GM12878 (cell line): ENCODE results near the gene CTNNA3. TPM values are rescaled to one million over a fixed set of nuclear protein-coding genes. Genes with fewer than 3 reads are reported as not detected.

Experiments used
- ATAC-seq: fragments of 200-7000 bp; cut with Tn5 transposase; 3 replicates; pipeline ENCODE4 v1.9.1; 2020; ENCODE audit warnings: mild to moderate bottlenecking, moderate library complexity
- BruUV-seq: library from RNA; stranded (reverse); fragments of 400-500 nt; replicated peaks from 2 replicates; lab custom pipeline; 2021; lab: Mats Ljungman, UMichigan
- CTCF ChIA-PET: fragments of 300-600 bp; sonication (Branson Sonifier 250); formaldehyde crosslinking; extraction: SDS; loops from one replicate; lab custom pipeline; 2021; ENCODE audit warnings: inconsistent platforms; lab: Yijun Ruan, JAX
- POLR2A ChIA-PET: fragments of 350-600 bp; formaldehyde crosslinking; extraction: SDS; loops from one replicate; lab custom pipeline; 2021; ENCODE audit warnings: inconsistent platforms; lab: Charles Lee
- RAD21 ChIA-PET: fragments of 300-600 bp; sonication (Branson Sonifier 250); formaldehyde crosslinking; loops from one replicate; lab custom pipeline; 2023; ENCODE audit warnings: antibody characterized with exemption; ENCODE audit not compliant: unreplicated experiment; lab: Charles Lee
- SMC1A ChIA-PET: fragments of 300-600 bp; sonication (Branson Sonifier 250); formaldehyde crosslinking; loops from one replicate; lab custom pipeline; 2023; ENCODE audit not compliant: unreplicated experiment, uncharacterized antibody; lab: Charles Lee
- DNase-seq: peaks from one replicate; pipeline ENCODE4 v3.0.0-alpha.2; 2011; ENCODE audit warnings: low read depth, low spot score
- FAIRE-seq: peaks from 3 replicates; lab custom pipeline; 2011; peaks lifted over from hg19 to GRCh38; lab: Jason Lieb, UNC
- H2AFZ ChIP-seq: 2 replicates; pipeline ENCODE4 v1.6.0; 2011; ENCODE audit warnings: low read depth, low read length, control low read depth; ENCODE audit not compliant: control insufficient read depth
- H3K27ac ChIP-seq: 2 replicates; pipeline ENCODE4 v1.5.1; 2011; ENCODE audit warnings: control low read depth; ENCODE audit not compliant: control insufficient read depth, insufficient read depth
- H3K27me3 ChIP-seq, 2 experiments: replicated peaks in 1 of 2; 2 replicates each; pipeline versions ENCODE4 v1.6.0 to v1.6.1; 2011; ENCODE audit warnings: low read length in 1 of 2; ENCODE audit not compliant: control insufficient read depth in 2 of 2, insufficient read depth in 2 of 2
- H3K36me3 ChIP-seq, 2 experiments: 2 replicates each; pipeline ENCODE4 v1.5.1; 2011; ENCODE audit warnings: low read length in 1 of 2; ENCODE audit not compliant: control insufficient read depth in 2 of 2, insufficient read depth in 2 of 2
- H3K4me1 ChIP-seq: 2 replicates; pipeline ENCODE4 v1.6.1; 2011; ENCODE audit warnings: mild to moderate bottlenecking, low read length, moderate library complexity, mixed read lengths; ENCODE audit not compliant: control insufficient read depth, insufficient read depth
- H3K4me2 ChIP-seq: 2 replicates; pipeline ENCODE4 v1.6.0; 2011; ENCODE audit warnings: control low read depth; ENCODE audit not compliant: control insufficient read depth, insufficient read depth
- H3K4me3 ChIP-seq: fragments of 200-600 bp; sonication (generic); 2 replicates; pipeline ENCODE4 v1.5.1; 2016
- H3K79me2 ChIP-seq: 2 replicates; pipeline ENCODE4 v1.6.0; 2011; ENCODE audit warnings: low read length; ENCODE audit not compliant: control insufficient read depth, insufficient read depth
- H3K9ac ChIP-seq: 2 replicates; pipeline ENCODE4 v1.8.0; 2011; ENCODE audit warnings: low read length, control low read depth, mixed read lengths; ENCODE audit not compliant: control insufficient read depth, insufficient read depth
- H3K9me3 ChIP-seq: replicated peaks from 3 replicates; pipeline ENCODE4 v1.5.1; 2011; ENCODE audit warnings: mild to moderate bottlenecking, low read length; ENCODE audit not compliant: control insufficient read depth, insufficient read depth
- H4K20me1 ChIP-seq: 2 replicates; pipeline ENCODE4 v1.6.0; 2011; ENCODE audit not compliant: control insufficient read depth, insufficient read depth
- BACH1 ChIP-seq: fragments of 450-650 bp; IDR thresholded peaks from 2 replicates; pipeline ENCODE4 v1.6.1; 2017; ENCODE audit warnings: mild to moderate bottlenecking, borderline replicate concordance
- EGR1 ChIP-seq, 2 experiments: IDR thresholded peaks; 1 replicate in 1 of 2; 2 replicates in 1 of 2; pipeline ENCODE4 v1.6.1; 2011 to 2012; ENCODE audit warnings: low read depth in 2 of 2, low read length in 2 of 2, borderline replicate concordance in 1 of 2, mild to moderate bottlenecking in 1 of 2, moderate library complexity in 1 of 2
- HCFC1 ChIP-seq: fragments of 150-350 bp; IDR thresholded peaks from 2 replicates; pipeline ENCODE4 v1.6.1; 2014; ENCODE audit warnings: low read length
- HDAC6 ChIP-seq: fragments of 200-600 bp; sonication (generic); IDR thresholded peaks from one replicate; pipeline ENCODE4 v1.8.0; 2017; ENCODE audit warnings: antibody characterized with exemption; ENCODE audit not compliant: unreplicated experiment
- IKZF1 ChIP-seq: fragments of 450-650 bp; conservative IDR thresholded peaks from 2 replicates; pipeline ENCODE4 v1.6.1; 2017; ENCODE audit warnings: antibody characterized with exemption, mild to moderate bottlenecking
- MEF2A ChIP-seq: IDR thresholded peaks from 2 replicates; pipeline ENCODE4 v1.6.1; 2011; ENCODE audit warnings: low read depth, mild to moderate bottlenecking, low read length, moderate library complexity; ENCODE audit not compliant: insufficient read depth
- NFYA ChIP-seq: IDR thresholded peaks from 2 replicates; pipeline ENCODE4 v1.6.1; 2011; ENCODE audit warnings: low read depth, mild to moderate bottlenecking, low read length, improper control_type of control experiment, borderline replicate concordance
- NR2C2 ChIP-seq: IDR thresholded peaks from 2 replicates; pipeline ENCODE4 v1.6.1; 2011; ENCODE audit warnings: borderline replicate concordance, low read depth; ENCODE audit not compliant: control insufficient read depth, insufficient read length
- POLR2A ChIP-seq: IDR thresholded peaks from 2 replicates; pipeline ENCODE4 v1.6.1; 2011; ENCODE audit warnings: low read depth, mild to moderate bottlenecking, low read length
- RB1 ChIP-seq: fragments of 450-650 bp; formaldehyde crosslinking; IDR thresholded peaks from 2 replicates; pipeline ENCODE4 v1.6.1; 2017; ENCODE audit warnings: mild to moderate bottlenecking, borderline replicate concordance
- RCOR1 ChIP-seq: conservative IDR thresholded peaks from 2 replicates; pipeline ENCODE4 v1.6.1; 2012; ENCODE audit warnings: low read depth, low read length, improper control_type of control experiment
- SUPT20H ChIP-seq: IDR thresholded peaks from 2 replicates; pipeline ENCODE4 v1.6.1; 2011; ENCODE audit warnings: low read depth, mild to moderate bottlenecking, low read length, moderate library complexity, borderline replicate concordance; ENCODE audit not compliant: control insufficient read depth
- TBL1XR1 ChIP-seq: IDR thresholded peaks from 2 replicates; pipeline ENCODE4 v1.6.1; 2012; ENCODE audit warnings: low read depth, low read length, improper control_type of control experiment
- TCF3 ChIP-seq: IDR thresholded peaks from 2 replicates; pipeline ENCODE4 v1.6.1; 2012; ENCODE audit warnings: low read depth, mild to moderate bottlenecking, low read length, borderline replicate concordance; ENCODE audit not compliant: insufficient read depth
- ZBED1 ChIP-seq: IDR thresholded peaks from 2 replicates; pipeline ENCODE4 v1.6.1; 2016; ENCODE audit warnings: borderline replicate concordance
- WGBS: methylation state at CpG from one replicate; pipeline ENCODE4 v1.1.6; 2016; ENCODE audit warnings: low lambda C conversion rate; ENCODE audit not compliant: insufficient replicate concordance, insufficient coverage; ENCODE audit errors: missing lambda C conversion rate; 5-methylcytosine and 5-hydroxymethylcytosine counted together
- in situ Hi-C: fragments of 300-500 bp; cut with MboI; formaldehyde crosslinking; loops from 9 replicates; pipeline ENCODE4 v1.14.3; 2018; ENCODE audit warnings: mixed read lengths
- intact Hi-C: fragments of 100-400 bp; cut with micrococcal nuclease; formaldehyde crosslinking; loops from one replicate; pipeline ENCODE4 v1.14.2; 2022; ENCODE audit not compliant: unreplicated experiment
- polyA plus RNA-seq, 11 experiments: library from polyadenylated mRNA; depleted of rRNA in 4 of 11; unstranded in 6 of 11; stranded (reverse) in 5 of 11; fragments of >200 nt; fragmentation: Nextera tagmentation in 4 of 11; fragmentation: Illumina TruSeq in 1 of 11; extraction: Ambion mirVana in 4 of 11; extraction: Trizol in 1 of 11; gene quantifications; 1 replicate in 1 of 11; 2 replicates in 10 of 11; pipeline versions ENCODE4 v1.2.1 to v1.2.3, GENCODE V29; 2011 to 2016; ENCODE audit warnings: inconsistent platforms in 2 of 11, missing spikeins in 2 of 11, low read depth in 1 of 11
- total RNA-seq, 4 experiments: library from RNA; depleted of rRNA in 3 of 4; stranded (reverse); fragments of >200 nt in 3 of 4; fragmentation: Illumina TruSeq in 1 of 4; extraction: Trizol in 1 of 4; gene quantifications; 2 replicates each; pipeline versions ENCODE4 v1.2.1 to v1.2.3, GENCODE V29; 2013 to 2021
- TF ChIP-seq, protein P1 (sequence below): fragments of 450-650 bp; formaldehyde crosslinking; IDR thresholded peaks from 2 replicates; pipeline ENCODE4 v1.4.0; 2020; ENCODE audit warnings: mild to moderate bottlenecking, moderate library complexity
- TF ChIP-seq, protein P2 (sequence below): IDR thresholded peaks from 2 replicates; pipeline ENCODE4 v1.6.1; 2012; ENCODE audit warnings: low read depth, low read length, improper control_type of control experiment
- TF ChIP-seq, protein P3 (sequence below): IDR thresholded peaks from 2 replicates; pipeline ENCODE4 v1.6.1; 2011; ENCODE audit warnings: low read depth, mild to moderate bottlenecking, low read length, moderate library complexity, borderline replicate concordance; ENCODE audit errors: extremely low read depth

The CTNNA3 gene
- total and polyA plus RNA-seq, 10 of the 15 experiments (the other 5 are each of a cell fraction or from before 2014, with no cell fraction given), result under 0.01 to 4.5 (median 0.22) TPM; not detected in 2

DNA sequence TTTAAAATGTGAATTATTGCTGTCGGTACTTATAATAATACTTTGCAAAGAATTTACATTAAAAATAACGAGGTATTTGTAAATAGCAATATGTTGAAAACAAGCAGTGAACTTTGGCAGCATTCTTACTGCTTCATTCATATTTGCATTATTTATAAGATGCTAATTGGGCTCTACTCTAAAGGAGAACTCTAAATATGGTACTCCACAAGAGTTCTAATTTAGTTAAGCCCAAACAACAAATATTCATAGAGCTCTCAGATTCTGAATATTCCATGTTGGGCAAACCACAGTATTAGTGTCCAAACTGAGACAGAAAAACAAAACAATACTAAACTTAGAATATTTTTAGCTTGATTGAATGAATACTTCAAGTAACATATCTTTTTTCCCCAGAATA, 1674.6 kb downstream of the CTNNA3 start:
- Histone ChIP-seq H2AFZ (no peak overlapping the region), H3K27me3 (no peaks in the 10 kb centered on the region), H3K9ac (no peak overlapping the region), H4K20me1 (no peaks in the 10 kb centered on the region), H3K4me1 (no peaks in the 10 kb centered on the region), H3K79me2 (no peaks in the 10 kb centered on the region), H3K9me3 (no peaks in the 10 kb centered on the region), H3K36me3 (no peaks in the 10 kb centered on the region), H3K27ac (no peak overlapping the region), H3K4me3 (no peak overlapping the region), H3K4me2 (no peak overlapping the region)
- ChIA-PET SMC1A (no interaction called here), RAD21 (no interaction called here), POLR2A (interaction anchor here (0.7 kb wide), 1 partner anchor 1725 kb away, joined by 3 read pairs; no protein-coding TSS in a partner anchor), CTCF (no interaction called here)
- intact Hi-C loops, result no loop called here
- BruUV-seq, result no TSS peak
- ATAC-seq, result no peak
- in situ Hi-C loops, result no loop called here
- TF ChIP-seq ZBED1, result no peak
- no peak for TF ChIP-seq MEF2A
- TF ChIP-seq, protein P1, sequence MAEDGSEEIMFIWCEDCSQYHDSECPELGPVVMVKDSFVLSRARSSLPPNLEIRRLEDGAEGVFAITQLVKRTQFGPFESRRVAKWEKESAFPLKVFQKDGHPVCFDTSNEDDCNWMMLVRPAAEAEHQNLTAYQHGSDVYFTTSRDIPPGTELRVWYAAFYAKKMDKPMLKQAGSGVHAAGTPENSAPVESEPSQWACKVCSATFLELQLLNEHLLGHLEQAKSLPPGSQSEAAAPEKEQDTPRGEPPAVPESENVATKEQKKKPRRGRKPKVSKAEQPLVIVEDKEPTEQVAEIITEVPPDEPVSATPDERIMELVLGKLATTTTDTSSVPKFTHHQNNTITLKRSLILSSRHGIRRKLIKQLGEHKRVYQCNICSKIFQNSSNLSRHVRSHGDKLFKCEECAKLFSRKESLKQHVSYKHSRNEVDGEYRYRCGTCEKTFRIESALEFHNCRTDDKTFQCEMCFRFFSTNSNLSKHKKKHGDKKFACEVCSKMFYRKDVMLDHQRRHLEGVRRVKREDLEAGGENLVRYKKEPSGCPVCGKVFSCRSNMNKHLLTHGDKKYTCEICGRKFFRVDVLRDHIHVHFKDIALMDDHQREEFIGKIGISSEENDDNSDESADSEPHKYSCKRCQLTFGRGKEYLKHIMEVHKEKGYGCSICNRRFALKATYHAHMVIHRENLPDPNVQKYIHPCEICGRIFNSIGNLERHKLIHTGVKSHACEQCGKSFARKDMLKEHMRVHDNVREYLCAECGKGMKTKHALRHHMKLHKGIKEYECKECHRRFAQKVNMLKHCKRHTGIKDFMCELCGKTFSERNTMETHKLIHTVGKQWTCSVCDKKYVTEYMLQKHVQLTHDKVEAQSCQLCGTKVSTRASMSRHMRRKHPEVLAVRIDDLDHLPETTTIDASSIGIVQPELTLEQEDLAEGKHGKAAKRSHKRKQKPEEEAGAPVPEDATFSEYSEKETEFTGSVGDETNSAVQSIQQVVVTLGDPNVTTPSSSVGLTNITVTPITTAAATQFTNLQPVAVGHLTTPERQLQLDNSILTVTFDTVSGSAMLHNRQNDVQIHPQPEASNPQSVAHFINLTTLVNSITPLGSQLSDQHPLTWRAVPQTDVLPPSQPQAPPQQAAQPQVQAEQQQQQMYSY, result no peak
- TF ChIP-seq, protein P2, sequence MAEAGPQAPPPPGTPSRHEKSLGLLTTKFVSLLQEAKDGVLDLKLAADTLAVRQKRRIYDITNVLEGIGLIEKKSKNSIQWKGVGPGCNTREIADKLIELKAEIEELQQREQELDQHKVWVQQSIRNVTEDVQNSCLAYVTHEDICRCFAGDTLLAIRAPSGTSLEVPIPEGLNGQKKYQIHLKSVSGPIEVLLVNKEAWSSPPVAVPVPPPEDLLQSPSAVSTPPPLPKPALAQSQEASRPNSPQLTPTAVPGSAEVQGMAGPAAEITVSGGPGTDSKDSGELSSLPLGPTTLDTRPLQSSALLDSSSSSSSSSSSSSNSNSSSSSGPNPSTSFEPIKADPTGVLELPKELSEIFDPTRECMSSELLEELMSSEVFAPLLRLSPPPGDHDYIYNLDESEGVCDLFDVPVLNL, result no peak
- TF ChIP-seq BACH1, result no peak
- TF ChIP-seq RCOR1, result no peak
- TF ChIP-seq TBL1XR1, result no peak
- no peak for TF ChIP-seq NFYA
- TF ChIP-seq, protein P3, sequence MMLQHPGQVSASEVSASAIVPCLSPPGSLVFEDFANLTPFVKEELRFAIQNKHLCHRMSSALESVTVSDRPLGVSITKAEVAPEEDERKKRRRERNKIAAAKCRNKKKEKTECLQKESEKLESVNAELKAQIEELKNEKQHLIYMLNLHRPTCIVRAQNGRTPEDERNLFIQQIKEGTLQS, result no peak
- no peak for TF ChIP-seq HDAC6
- no peak for TF ChIP-seq RB1
- TF ChIP-seq TCF3, result no peak
- no peak for TF ChIP-seq IKZF1
- TF ChIP-seq HCFC1, result no peak
- no peak for TF ChIP-seq POLR2A
- no peak for TF ChIP-seq EGR1 (IDR thresholded peaks at IDR 0.05; ENCODE audit: borderline replicate concordance in 1 of 2, low read depth in 2 of 2, low read length in 2 of 2)
- TF ChIP-seq NR2C2, result no peak
- TF ChIP-seq SUPT20H, result no peak
- WGBS, result 59% methylated on average over 2 of the region's 2 CpGs
- no peak for FAIRE-seq
- DNase-seq, result no peak
